ENCODE measurements around the gene TMEM221.

GRCh38 chr19:17495639-17496296 lies 47.3 kb upstream of the TMEM221 start:
- TF ChIP-seq CTCF (IDR thresholded peaks at IDR 0.05): no peak
- TF ChIP-seq POLR2A (IDR thresholded peaks at IDR 0.05): no peak
